CD4-positive, alpha-beta T cell treated with Interleukin-12 subunit alpha and Interleukin-12 subunit beta, for 1 hour (primary cell): ENCODE results near the gene PARP8.
A peak's percentile ranks its signal among the peaks of the same experiment; 100 is the strongest.
"Not testable (repeated sequence)": the region's sequence is repeated elsewhere in the genome, so short reads cannot be mapped to it uniquely, and the experiment has no call there.

ENCODE experiments used
- DNase-seq: peaks from one replicate; pipeline ENCODE4 v3.0.0-alpha.2; 2020

The PARP8 gene

GRCh38 chr5:50792843-50793242 lies 126.4 kb downstream of the PARP8 start:
- no peak for DNase-seq

- DNase-seq: no peak
Measured at GRCh38 chr5:50794812-50795211, 128.4 kb downstream of the PARP8 start.

DNA sequence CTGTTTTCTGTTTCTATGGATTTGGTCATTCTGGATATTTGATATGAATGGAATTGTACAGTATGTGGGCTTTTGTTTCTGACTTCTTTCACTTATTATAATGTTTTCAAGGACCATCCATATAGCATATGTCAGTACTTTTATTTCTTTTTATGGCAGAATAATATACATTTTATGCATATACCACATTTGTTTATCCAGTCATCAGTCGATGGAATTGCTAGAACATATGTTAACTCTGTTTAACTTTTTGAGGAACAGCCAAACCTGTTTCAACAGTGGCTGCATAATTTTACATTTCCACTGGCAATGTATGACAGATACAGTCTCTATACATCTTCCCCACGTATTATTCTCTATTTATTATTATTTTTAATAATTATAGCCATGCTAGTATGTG lies 131.6 kb downstream of the PARP8 start:
- DNase-seq: no peak

DNA sequence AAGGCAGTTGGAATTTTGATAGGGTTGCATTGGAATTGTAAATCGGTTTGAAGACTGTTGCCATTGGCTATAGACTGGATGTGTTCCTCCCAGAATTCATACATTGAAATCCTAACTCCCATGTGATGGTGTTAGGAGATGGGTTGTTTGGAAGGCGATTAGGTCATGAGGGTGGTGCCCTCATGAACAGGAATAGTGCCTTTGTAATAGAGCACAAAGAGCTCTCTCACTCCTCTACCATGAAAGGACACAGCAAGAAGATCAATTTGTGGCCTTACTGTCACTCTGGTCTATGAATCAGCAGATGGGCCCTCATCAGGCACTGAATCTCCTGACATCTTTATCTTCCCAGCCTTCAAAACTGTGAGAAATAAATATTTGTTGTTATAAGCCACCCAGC lies 133.2 kb downstream of the PARP8 start:
- DNase-seq: no peak

DNA sequence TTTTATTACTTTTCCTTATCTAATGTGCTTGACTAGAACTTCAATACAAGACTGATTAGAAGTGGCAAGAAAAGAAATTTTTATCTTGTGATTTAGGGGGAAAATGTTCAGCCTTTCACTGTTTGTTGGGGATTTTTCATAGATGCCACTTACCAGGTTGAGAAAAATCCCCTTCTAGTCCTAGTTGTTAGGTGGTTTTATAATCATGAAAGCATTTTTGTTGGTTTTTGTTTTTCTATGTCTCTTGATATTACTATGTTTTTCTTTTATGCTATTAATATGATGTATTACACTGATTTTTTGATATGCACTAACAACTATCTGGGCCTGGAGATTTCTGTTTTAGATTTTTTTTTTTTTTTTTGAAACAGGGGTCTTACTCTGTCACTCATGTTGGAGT lies 134.0 kb downstream of the PARP8 start:
- DNase-seq: no peak

DNA sequence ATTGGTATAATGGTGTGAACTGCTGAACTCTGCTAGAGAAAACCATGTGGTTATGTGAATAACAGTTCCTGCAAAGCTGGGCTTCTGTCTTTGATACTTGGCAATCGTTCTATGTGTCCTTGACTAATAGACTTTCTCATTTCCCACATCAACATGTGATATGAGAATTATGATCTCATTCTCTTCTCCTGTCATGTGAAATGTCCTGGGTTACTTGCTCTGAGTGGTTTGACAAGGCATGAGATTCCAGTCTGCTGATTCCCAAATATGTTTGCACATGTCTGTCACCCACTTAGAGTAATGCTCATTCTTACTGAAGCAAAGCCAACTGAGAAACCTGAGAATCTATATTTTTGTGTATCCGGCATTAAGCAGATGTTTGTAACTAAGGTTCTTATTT lies 141.2 kb downstream of the PARP8 start:
- DNase-seq: no peak

DNA sequence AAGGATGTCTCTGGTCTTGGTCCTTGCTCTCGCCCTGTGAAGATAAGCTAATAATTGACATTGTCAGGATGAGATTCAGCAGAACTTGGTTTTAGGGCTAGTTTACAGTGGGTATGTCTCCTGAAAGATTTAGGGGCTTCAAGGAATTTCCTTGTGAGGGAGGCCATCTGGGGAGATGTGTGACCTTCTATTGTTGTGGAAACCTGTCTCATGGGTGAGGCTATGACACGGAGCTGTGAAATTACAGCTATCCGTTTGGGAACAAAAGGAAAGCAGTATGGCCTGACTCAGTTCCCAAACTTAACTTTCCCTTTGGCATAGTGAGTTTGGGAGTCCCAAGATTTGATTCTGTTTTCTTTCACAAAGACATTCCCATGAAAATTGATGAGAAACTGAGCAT lies 142.0 kb downstream of the PARP8 start:
- no peak for DNase-seq

- DNase-seq: not testable (repeated sequence)
Measured at GRCh38 chr5:50811746-50812145, 145.3 kb downstream of the PARP8 start.

- no peak for DNase-seq
Measured at GRCh38 chr5:50813691-50814090, 147.3 kb downstream of the PARP8 start.

DNA sequence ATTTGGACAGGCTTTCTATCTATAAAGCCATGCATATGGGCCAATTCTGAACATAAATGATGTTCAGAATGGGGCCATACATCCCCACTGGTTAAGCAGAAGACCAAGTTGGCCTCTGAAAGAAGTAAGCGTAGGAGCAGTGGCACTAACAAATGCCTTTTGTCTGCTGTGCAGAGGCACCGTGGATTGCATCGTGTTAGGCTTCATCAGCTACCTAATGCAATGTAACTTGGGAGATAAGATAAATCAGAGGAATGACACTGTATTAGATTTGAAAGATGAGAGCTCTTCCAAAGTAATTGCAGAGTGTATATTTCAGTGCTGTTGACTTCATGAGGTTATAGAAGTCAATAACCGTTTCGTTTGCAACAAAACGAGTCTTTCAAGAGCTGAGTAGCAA lies 148.1 kb downstream of the PARP8 start:
- no peak for DNase-seq

GRCh38 chr5:50822046-50822445 lies 155.6 kb downstream of the PARP8 start:
- DNase-seq: no peak

- DNase-seq: no peak
Measured at GRCh38 chr5:50822761-50823160, 156.3 kb downstream of the PARP8 start.

GRCh38 chr5:50823568-50823967 lies 157.1 kb downstream of the PARP8 start:
- no peak for DNase-seq

GRCh38 chr5:50824109-50824508 lies 157.7 kb downstream of the PARP8 start:
- DNase-seq: no peak

- no peak for DNase-seq
Measured at GRCh38 chr5:50827516-50828247, 161.2 kb downstream of the PARP8 start.

DNA sequence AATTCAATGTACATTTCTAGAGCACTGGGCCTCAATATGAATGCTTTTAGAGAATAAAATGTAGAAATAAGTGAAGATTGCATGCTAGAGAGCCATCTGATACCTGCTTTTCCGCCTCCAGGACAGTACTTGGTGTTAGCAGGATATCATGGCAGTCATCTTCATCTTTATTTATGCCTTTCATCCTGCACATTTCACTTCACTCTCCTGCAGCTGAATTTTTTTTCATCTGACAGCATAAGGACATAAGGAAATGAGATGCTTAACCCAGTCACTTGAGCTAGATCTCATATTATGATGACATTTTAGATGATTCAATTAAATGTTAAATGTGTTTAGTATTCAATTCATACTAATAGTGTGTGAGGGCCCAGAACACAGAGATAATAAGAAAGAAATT lies 162.6 kb downstream of the PARP8 start:
- DNase-seq: no peak

DNA sequence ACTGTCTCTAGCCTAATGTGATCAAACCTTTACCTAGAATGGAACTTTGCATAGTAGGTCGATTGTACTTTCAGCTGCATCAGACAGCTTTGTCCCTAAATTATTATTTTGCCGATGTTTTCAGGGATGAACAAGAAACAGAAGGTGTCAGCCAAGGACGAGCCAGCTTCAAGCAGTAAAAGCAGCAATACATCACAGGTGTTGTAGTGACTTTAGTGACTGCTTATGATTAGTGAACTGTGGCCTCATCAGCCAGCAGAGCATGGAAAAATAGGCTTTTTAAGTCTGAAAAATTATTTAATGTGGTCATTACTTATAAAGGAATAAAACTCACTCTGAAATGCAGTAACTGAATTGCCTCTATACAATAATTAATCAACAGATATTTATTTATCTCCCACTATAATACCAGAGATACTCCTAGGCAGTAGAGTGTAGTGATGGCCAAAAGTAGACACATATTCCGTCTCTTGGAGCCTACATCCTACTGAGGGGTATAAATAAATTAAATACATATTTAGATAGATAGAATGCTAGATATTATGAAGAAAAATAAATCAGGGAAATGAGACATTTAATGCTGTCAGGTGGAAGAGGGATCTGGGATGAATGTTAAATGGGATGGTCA lies 166.3 kb downstream of the PARP8 start:
- DNase-seq: no peak

DNA sequence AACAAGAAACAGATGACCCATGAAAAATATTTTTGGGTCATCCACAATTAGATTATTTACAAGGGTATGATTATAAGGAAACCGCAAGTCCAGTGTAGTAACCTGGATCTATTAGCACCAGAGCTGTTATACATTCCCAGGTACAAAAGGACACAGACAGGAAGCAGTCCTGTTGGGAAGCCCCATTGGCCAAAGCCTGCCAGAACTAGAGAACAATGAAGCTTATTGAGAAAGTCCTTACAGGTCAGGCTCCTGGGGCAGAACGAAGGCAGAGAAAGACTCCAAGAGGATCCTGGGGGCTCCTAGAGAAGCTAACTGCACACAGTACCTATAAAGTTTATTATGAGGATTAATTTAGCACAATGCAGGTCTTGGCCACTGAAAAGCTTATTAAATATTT lies 169.9 kb downstream of the PARP8 start:
- DNase-seq: no peak

DNA sequence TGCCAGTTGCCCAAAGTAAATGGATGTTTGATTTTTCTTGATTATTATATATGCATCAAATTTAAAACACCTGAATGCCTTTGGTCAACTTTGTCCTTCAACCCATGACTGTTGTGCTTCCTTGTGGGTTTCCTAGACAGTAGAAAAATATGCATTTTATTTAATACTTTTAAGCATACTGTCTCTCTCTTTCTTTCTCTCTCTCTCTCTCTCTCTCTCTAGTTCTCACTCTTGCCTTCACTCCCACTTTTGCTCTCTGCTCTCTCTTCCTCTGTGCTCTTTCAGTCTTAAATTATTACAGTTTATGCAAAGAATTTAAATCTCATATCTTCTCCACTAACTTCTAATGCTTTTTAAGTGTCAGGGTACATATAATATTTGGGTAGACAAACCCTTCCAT lies 173.0 kb downstream of the PARP8 start:
- no peak for DNase-seq

- no peak for DNase-seq
Measured at GRCh38 chr5:50843091-50843490, 176.7 kb downstream of the PARP8 start.

DNA sequence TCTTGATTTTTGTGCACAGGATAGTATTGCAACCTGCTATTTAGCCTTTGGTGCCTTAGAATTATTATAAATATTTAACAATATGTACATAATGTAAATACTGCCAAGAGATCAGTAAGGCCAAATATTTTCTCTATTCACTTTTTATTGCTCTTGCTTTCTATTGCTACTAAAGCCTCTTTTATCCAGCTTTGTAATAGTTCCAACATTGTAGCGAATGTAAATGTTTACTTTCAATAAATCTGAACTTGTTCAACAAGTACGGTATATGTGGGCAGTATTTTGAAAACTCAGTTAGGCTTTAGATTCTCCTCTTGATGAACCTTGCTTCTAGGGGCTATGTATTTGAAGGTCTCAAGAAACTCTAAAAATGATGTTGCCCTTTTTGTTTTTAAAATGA lies 179.8 kb downstream of the PARP8 start:
- no peak for DNase-seq

- DNase-seq: no peak
Measured at GRCh38 chr5:50849554-50849953, 183.1 kb downstream of the PARP8 start.

DNA sequence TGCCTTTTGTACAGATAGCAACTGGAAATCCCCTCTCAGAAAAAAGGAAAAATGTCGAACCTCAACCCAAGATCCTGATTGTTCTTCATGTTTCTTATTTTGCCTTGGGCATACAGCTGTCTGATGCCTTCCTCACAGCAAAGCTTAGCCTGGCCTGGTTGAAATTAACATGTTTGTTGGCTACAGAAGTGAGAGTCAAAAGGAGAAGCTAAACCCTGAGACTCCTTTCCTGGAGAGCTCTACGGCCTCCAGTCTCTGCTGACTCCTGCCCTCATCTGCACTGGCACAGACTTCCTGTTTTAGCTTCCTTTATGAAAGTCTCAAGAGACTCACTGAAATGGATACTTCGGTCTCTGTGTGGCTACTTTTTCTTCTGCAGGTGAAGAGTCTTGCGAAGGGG lies 186.7 kb downstream of the PARP8 start:
- peak; percentile 13 for DNase-seq

GRCh38 chr5:50854082-50854481 lies 187.6 kb downstream of the PARP8 start:
- no peak for DNase-seq

GRCh38 chr5:50855001-50855400 lies 188.6 kb downstream of the PARP8 start:
- DNase-seq: no peak
